ENCODE data around the gene TRAFD1. TPM values are rescaled to one million over a fixed set of nuclear protein-coding genes. Genes with fewer than 3 reads are reported as not detected.

Gene TRAFD1
- total RNA-seq, 2 donors from 2014 or later = 24.3 to 26.2 TPM

DNA sequence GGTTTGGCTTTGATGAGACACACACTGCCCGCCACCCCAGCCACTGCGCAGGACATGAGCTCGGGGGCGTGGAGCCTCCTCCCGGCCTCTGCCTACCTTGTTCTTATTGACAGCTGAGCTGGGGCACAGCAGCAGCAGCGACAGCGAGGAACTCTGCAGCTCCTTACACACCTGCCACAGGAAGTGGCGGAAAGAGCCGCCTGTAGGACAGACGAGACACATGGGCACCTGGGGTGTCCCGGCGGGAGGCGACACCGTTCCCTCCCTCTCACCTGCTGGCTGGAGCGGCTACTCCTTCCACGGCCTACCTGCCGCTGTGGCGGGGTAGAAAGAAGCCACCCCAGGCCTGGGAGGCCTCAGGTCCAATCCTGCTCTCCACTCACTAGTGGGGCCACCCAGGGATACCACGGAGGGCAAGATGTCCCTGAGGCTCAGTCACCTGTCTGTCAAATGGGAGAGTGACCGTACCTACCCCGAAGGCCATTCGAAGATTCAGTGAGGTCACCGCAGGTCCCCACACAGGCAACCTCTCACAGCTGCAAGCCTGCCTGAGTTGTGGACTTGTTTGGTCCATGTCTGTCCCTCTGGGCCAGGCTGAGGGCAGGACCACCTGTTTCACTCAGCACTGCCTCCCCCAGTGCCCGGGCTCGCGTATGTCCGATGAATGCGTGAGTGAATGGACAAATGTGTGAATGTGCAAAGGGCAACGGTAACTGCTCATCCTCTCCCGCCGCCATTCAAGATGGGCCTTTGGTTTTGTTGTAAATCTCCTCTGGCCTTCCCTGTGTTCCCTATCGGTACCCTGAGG, 42.6 kb downstream of the TRAFD1 start:
- no peaks in the 10 kb centered on the region for H3K27me3 Mint-ChIP-seq
- ATAC-seq = no peak
- no peaks in the 10 kb centered on the region for H3K9me3 ChIP-seq (ENCODE audit: control insufficient read depth, low read length, poor library complexity, severe bottlenecking)
- no peak for DNase-seq
- H3K36me3 Mint-ChIP-seq (ENCODE audit: low read depth) = peaks cover 2% of the 10 kb centered on the region
- no peaks in the 10 kb centered on the region for H3K4me1 Mint-ChIP-seq
- H3K4me3 Mint-ChIP-seq = no peak overlapping the region
- H3K27ac Mint-ChIP-seq = peak overlapping the region; percentile 92

DNA sequence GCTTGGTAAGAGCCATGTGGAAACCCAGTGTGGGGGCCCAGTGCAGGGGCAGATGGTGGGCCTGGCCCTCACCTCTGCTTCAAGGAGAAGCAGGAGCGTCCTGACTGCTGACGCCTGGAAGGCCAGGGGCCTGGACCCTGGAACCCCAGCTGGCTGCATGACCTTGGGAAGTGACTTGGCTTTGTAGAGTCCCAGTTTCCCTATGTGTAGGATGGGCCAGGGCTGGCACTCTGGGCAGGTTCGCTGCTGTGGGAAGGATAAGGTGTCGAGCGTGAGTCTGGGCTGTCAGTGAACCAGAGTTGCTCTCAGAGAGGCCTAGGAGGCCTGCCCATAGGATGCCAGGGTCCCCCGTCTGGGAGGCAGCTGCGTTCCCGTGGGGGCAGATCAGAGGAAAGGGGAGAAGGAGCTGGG, 43.2 kb downstream of the TRAFD1 start:
- DNase-seq (no peak), ATAC-seq (no peak)
- peaks cover 2% of the 10 kb centered on the region for H3K36me3 Mint-ChIP-seq (ENCODE audit: low read depth)

DNA sequence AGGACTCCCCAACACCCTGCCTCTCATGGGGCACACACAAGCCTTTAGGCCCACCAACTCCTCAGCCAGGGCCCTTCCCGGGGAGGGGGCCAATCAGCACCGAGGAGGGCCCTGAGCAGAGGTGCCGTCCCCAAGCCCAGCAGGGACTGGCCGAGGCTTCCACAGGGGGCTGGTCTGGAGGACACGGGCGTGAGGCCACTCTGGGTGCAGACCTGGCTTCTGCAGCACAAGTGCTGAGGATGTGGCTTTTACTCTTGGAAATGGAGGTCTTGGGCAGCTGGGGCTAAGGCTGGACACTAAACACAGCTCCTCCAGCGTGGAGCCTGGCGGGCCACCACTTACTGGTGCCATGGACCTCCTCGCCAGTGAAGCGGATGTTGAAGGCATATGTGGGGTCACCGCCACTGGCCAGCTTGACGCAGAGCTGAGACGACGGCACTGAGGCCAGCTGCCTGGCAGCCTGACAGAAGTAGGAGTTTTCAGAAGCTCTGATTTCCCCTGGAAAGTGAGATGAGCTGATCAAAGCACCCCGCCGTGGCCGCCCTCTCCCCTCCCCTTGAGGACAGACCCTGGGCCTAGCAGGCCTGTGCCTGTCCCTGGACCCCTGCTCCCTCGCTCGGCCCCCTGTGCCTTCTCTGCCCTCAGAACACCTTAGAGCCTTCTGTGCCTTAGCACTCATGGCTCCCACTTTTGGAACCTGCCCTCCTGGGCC, 44.0 kb downstream of the TRAFD1 start:
- Mint-ChIP-seq H3K27ac (peak overlapping the region; percentile 92), H3K4me3 (no peak overlapping the region), H3K4me1 (no peaks in the 10 kb centered on the region), H3K27me3 (no peaks in the 10 kb centered on the region), H3K36me3 (ENCODE audit: low read depth) (no peaks in the 10 kb centered on the region)
- H3K9me3 ChIP-seq (ENCODE audit: control insufficient read depth, low read length, poor library complexity, severe bottlenecking) = no peaks in the 10 kb centered on the region
- DNase-seq (no peak), ATAC-seq (no peak)

More for the DNA sequence above, 43.2 kb downstream of the TRAFD1 start:
- Mint-ChIP-seq H3K4me3 (no peak overlapping the region), H3K27ac (peak overlapping the region; percentile 92), H3K4me1 (no peaks in the 10 kb centered on the region), H3K27me3 (no peaks in the 10 kb centered on the region)
- no peaks in the 10 kb centered on the region for H3K9me3 ChIP-seq (ENCODE audit: control insufficient read depth, low read length, poor library complexity, severe bottlenecking)

DNA sequence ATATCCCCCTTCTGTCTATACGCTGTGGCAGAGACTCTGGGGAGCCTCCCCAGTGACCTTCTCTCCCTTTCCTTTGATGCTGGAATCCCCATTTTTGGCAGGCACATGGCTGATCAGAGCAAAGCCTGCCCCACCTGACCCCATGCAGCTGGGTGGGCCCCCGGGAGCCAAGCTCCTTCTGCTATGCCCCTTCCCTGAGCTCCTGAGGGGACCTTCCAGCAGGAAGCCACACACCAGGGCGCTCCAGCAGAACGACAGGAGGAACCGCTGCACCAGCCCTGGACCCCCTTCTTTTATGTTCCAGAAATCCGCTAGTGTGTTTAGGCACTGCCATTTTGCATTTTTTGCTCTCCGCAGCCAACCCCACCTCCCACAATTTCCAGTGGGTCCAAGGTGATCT, 44.6 kb downstream of the TRAFD1 start:
- Mint-ChIP-seq H3K36me3 (ENCODE audit: low read depth) (no peaks in the 10 kb centered on the region), H3K27me3 (no peaks in the 10 kb centered on the region), H3K4me3 (no peak overlapping the region), H3K27ac (peak overlapping the region; percentile 92), H3K4me1 (no peaks in the 10 kb centered on the region)
- DNase-seq = no peak
- ATAC-seq = no peak
- no peaks in the 10 kb centered on the region for H3K9me3 ChIP-seq (ENCODE audit: control insufficient read depth, low read length, poor library complexity, severe bottlenecking)

DNA sequence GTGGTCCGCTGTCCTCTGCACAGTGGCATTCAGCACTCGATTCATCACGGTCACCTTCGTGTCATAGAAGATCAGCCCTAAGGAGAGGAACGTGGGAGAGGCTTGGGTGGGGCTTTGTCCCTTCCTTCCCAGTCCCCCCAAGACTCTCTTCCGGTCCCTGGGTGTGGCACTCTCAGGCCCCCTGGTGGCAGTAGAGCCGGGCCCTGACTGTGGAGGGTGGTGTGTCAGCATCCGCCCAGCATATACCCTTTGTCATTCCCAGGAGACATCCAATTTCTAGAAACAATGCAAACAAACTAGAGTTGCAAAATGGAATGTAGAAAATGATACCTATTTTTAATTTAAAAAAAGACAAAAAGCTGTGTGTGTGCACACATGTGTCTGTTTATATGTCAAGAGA, 45.0 kb downstream of the TRAFD1 start:
- peak; percentile 60 for ATAC-seq
- H3K9me3 ChIP-seq (ENCODE audit: control insufficient read depth, low read length, poor library complexity, severe bottlenecking) = no peaks in the 10 kb centered on the region

DNA sequence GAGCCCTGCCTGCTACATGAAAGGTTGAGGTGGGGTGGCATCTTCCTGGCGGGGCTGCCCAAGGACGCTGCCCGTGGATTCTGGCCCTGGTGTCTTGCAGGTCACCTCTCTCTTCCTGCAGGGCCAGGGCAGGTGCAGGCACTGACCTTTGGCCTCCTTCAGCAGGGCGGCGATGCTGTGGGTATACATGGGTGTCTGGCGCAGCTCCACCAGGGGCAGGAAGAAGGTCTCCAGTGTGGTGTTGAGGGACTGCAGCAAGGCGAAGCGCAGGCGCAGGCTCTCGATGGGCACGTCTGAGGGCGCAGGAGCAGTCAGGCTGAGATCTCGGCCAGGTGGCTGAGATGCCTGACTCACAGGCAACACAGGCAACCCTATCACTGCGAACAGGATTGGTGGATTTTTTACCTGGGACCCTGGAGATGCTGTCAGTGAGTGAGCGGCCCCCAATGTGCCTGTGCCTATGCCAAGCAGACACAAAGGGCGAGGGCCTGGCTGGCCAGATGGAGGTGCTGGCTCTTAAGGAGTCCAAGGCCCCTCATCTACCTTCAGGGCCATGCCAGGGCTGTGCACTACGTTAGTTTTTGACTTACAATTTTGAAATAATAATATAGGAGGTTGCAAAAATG, 45.7 kb downstream of the TRAFD1 start:
- no peaks in the 10 kb centered on the region for H3K4me1 Mint-ChIP-seq
- H3K36me3 Mint-ChIP-seq (ENCODE audit: low read depth) = no peaks in the 10 kb centered on the region
- peak overlapping the region; percentile 92 for H3K27ac Mint-ChIP-seq
- peak overlapping the region; percentile 36 for H3K4me3 Mint-ChIP-seq
- H3K27me3 Mint-ChIP-seq = no peaks in the 10 kb centered on the region
- no peak for ATAC-seq
- no peaks in the 10 kb centered on the region for H3K9me3 ChIP-seq (ENCODE audit: control insufficient read depth, low read length, poor library complexity, severe bottlenecking)
- no peak for DNase-seq

More for the DNA sequence above, 45.0 kb downstream of the TRAFD1 start:
- Mint-ChIP-seq H3K4me3 (no peak overlapping the region), H3K4me1 (no peaks in the 10 kb centered on the region), H3K27ac (peak overlapping the region; percentile 92), H3K36me3 (ENCODE audit: low read depth) (no peaks in the 10 kb centered on the region), H3K27me3 (no peaks in the 10 kb centered on the region)
- no peak for DNase-seq

DNA sequence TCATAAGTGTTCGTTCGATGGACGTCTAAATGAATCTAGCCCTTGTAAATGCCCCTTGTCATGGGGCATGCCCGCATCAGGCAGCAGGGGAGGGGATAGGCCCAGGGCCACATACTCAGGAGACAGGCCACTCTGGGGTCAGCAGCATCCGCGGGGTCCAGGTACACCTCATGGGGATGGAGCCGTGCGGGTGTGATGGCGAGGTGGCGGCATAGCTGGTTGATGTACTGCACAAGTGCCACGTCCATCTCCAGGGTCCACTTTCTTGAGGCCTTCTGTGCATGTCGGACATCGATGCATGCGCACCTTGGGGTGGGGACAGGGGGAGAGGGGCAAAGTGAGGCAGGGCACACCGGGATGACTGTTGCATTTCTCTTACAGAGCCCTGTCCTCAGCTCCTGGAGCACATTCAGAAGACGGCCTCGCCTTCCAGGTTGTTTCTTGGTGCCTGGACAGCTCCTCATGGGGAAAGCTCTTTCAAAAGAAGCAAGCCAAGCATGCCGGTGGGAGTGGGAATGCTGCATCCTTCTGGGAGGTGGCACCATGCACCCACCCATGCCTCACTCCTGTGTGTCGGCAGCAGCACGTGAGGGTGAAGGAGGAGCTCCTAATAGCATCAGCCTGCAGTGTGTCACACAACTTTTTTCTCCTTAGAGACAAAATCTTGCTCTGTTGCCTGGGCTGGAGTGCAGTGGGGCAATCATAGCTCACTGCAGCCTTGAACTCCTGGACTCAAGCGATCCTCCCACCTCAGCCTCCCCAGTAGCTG, 47.4 kb downstream of the TRAFD1 start:
- no peaks in the 10 kb centered on the region for H3K36me3 Mint-ChIP-seq (ENCODE audit: low read depth)
- H3K4me1 Mint-ChIP-seq = no peaks in the 10 kb centered on the region
- H3K4me3 Mint-ChIP-seq = no peak overlapping the region
- H3K27me3 Mint-ChIP-seq = no peaks in the 10 kb centered on the region
- ATAC-seq (no peak), DNase-seq (no peak)
- peak overlapping the region; percentile 45 for H3K27ac Mint-ChIP-seq
- H3K9me3 ChIP-seq (ENCODE audit: control insufficient read depth, low read length, poor library complexity, severe bottlenecking) = no peaks in the 10 kb centered on the region

DNA sequence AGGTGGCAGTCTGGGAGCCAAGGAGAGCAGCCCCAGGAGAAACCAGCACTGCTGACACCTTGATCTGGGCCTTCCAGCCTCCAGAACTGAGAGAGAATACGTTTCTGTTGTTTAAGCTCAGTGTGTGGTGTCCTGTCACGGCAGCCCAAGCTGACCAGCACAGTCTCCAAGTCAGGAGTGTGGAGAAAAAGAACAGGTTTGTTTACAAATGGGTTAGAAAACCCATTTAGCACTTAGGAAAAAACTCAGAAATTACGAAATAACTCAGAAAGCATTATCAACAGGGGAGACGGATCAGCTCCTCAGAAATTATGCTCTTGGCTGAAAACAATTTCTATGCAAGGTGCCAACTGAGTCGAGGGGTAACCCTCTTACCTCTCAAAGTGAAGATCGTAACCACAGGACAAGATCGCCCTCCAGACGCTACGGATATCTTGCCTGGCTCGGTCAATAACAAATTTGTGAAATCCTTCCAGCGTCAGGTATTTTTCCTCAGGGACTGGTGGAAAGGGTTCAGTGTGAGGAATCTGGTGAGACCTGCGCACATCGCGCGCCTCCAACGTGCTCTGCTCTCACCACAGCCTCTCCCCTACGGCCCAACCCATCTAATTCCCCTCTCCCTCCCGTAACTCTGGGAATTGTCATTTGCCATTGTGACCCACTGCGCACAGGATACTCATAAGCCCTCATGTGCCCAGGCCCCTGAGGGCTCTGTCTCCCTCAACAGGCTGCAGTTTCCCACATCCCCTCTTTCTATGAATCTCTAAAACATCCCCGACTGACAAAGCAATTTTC, 50.2 kb downstream of the TRAFD1 start:
- Mint-ChIP-seq H3K36me3 (ENCODE audit: low read depth) (no peaks in the 10 kb centered on the region), H3K4me3 (no peak overlapping the region), H3K27me3 (no peaks in the 10 kb centered on the region), H3K4me1 (no peaks in the 10 kb centered on the region), H3K27ac (no peak overlapping the region)
- DNase-seq = no peak
- H3K9me3 ChIP-seq (ENCODE audit: control insufficient read depth, low read length, poor library complexity, severe bottlenecking) = no peaks in the 10 kb centered on the region
- no peak for ATAC-seq

DNA sequence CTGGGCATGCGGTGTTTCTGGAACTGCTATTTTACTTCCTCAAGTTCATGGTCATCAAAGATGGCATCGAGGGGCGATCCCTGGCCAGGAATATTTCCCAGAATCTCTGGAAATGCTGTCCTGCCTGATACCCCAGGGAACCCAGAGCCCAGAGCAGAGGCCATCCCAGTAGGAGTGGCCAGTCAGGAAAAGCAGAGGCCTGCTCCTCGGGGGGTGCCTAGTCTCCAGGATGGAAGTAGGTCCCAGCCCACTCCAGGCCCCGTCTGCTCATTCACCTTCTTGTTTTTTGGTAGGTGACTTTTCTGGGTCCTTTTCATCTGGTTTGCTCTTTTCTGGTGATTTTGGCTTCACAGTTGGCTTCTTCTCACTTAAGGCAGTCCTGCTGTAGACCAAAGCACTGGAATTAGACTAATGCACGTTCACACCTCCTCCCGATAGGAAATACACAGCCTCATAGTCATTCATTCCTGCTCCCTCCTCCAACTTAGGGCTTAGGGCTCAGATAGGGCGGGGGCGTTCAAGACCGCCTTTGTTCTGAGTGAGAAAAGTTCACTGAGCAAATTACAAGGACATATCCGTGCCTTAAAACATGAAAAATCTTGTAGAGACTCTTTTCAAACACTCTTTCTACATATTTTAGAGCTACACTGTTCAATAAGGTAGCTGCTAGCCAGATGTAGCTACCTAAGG, 51.1 kb downstream of the TRAFD1 start:
- no peak overlapping the region for H3K27ac Mint-ChIP-seq
- H3K27me3 Mint-ChIP-seq = no peaks in the 10 kb centered on the region
- ATAC-seq (no peak), DNase-seq (no peak)
- H3K4me3 Mint-ChIP-seq = no peak overlapping the region
- H3K9me3 ChIP-seq (ENCODE audit: control insufficient read depth, low read length, poor library complexity, severe bottlenecking) = no peaks in the 10 kb centered on the region
- no peaks in the 10 kb centered on the region for H3K4me1 Mint-ChIP-seq
- H3K36me3 Mint-ChIP-seq (ENCODE audit: low read depth) = no peaks in the 10 kb centered on the region

DNA sequence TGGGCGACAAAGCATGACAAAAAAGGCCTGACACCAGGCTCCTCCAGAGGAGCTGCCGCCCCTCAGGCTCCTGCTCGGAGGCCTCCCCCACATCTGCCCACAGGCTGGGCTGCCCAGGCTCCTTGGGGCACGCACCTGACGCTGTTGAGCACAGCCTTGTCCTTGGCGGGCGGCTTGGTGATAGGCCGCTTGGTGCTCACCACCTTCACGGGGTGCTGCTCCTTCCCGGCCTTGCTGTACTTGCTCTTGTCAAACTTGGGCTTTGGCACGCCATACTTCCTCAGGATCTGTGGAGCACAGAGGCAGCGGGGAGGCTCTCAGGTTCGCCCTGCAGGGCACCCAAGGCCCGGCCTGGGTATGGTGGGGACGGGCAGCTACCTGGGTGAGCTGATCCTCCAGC, 53.4 kb downstream of the TRAFD1 start:
- no peak overlapping the region for H3K27ac Mint-ChIP-seq
- no peaks in the 10 kb centered on the region for H3K4me1 Mint-ChIP-seq
- DNase-seq = no peak
- H3K27me3 Mint-ChIP-seq = no peaks in the 10 kb centered on the region
- H3K9me3 ChIP-seq (ENCODE audit: control insufficient read depth, low read length, poor library complexity, severe bottlenecking) = no peaks in the 10 kb centered on the region
- H3K36me3 Mint-ChIP-seq (ENCODE audit: low read depth) = no peaks in the 10 kb centered on the region
- ATAC-seq = no peak
- H3K4me3 Mint-ChIP-seq = no peak overlapping the region

DNA sequence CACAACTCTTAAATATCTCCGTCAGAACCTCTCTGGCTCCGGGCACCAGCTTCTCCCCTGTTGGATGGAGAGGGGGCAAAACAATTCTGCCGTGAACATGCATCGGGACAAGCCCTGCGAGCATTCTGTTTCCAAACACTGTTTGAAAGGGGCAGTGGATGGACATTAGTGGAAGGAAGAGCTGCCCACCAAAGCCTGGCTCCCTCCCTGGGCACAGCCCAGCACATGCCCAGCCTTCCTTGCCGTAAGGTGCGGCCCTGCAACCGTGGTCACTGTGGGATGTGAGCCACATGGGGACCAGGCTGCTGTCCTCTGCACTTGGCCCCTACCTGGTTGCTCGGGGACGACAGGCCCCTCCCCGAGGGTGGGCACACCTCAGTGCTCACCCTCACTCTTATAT, 54.0 kb downstream of the TRAFD1 start:
- ATAC-seq (no peak), DNase-seq (no peak)
- peak overlapping the region; percentile 87 for H3K27ac Mint-ChIP-seq
- H3K27me3 Mint-ChIP-seq = no peaks in the 10 kb centered on the region
- H3K9me3 ChIP-seq (ENCODE audit: control insufficient read depth, low read length, poor library complexity, severe bottlenecking) = no peaks in the 10 kb centered on the region
- H3K4me3 Mint-ChIP-seq = no peak overlapping the region
- H3K4me1 Mint-ChIP-seq = no peaks in the 10 kb centered on the region
- no peaks in the 10 kb centered on the region for H3K36me3 Mint-ChIP-seq (ENCODE audit: low read depth)

DNA sequence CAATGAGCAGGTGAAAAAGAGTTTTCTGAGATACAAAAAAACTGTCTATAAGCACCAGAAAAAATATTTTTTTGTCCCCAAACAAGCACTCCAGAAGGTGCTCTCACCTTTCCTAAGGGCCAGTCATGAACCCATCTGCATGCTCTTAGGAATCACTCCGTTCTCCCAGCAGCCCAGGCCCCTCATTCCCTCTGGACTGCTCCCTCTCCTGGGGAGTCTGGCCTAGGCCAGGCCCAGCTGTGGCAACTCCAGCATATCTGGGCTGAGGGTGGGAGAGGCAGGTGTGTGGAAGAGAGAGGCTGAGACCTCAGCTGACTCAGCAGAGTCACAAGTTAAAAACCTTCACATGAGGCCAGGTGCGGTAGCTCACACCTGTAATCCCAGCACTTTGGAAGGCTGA, 54.6 kb downstream of the TRAFD1 start:
- Mint-ChIP-seq H3K27ac (peak overlapping the region; percentile 87), H3K36me3 (ENCODE audit: low read depth) (no peaks in the 10 kb centered on the region), H3K27me3 (no peaks in the 10 kb centered on the region), H3K4me1 (no peaks in the 10 kb centered on the region), H3K4me3 (no peak overlapping the region)
- no peak for ATAC-seq
- DNase-seq = no peak
- H3K9me3 ChIP-seq (ENCODE audit: control insufficient read depth, low read length, poor library complexity, severe bottlenecking) = no peaks in the 10 kb centered on the region
